ENCODE results near the gene NHERF2.

NHERF2 gene

DNA sequence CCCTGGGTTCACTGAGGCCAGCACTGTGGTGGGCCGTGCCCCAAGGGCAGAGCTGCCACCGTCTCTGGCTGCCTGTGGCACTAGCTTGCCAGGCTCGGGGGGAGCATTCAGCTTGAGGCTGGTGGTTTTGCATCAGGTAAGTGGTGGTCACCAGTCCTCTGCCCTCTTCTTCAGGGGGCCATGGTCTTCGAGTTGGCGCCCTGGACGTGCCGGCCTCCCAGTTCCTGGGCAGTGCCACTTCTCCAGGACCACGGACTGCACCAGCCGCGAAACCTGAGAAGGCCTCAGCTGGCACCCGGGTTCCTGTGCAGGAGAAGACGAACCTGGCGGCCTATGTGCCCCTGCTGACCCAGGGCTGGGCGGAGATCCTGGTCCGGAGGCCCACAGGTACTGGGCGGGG is 53.3 kb downstream of the NHERF2 start:
- DNase-seq (ENCODE audit: low read depth in 2 of 3, low spot score in 1 of 3), result no peak

DNA sequence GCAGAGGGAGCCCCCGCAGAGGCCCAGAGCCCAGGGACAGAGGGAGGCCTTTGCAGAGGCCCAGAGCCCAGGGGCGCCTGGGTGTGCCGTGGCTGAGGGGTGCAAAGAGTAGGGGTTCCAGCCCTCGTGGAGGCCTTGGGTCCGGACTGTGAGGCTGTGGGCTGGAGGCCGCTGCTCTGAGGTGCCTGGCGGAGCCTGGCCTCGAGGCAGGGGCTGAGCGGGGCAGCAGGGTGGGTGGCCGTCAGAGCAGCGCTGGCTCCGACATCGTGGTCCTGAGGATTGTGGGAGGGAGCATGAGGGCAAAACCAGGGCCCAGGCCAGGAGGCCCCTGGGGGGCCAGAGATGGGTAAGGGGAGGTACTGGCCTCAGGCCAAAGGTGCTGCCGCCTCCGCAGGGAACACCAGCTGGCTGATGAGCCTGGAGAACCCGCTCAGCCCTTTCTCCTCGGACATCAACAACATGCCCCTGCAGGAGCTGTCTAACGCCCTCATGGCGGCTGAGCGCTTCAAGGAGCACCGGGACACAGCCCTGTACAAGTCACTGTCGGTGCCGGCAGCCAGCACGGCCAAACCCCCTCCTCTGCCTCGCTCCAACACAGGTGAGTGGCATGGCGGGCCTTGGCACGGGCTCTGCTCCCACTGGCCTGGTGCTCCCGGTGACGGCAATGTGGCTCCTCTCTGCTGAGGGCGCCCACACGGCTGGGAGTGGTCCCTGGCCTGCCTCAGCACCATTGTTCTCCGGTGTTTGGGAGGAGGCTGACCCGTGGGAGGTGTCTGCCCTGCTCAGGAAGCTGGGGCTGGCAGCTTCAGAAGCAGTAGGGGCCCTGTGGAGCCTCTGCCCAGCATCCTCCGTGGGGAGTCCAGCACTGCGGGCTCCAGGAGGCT is 54.7 kb downstream of the NHERF2 start:
- DNase-seq (ENCODE audit: low read depth in 2 of 3, low spot score in 1 of 3), result no peak

DNA sequence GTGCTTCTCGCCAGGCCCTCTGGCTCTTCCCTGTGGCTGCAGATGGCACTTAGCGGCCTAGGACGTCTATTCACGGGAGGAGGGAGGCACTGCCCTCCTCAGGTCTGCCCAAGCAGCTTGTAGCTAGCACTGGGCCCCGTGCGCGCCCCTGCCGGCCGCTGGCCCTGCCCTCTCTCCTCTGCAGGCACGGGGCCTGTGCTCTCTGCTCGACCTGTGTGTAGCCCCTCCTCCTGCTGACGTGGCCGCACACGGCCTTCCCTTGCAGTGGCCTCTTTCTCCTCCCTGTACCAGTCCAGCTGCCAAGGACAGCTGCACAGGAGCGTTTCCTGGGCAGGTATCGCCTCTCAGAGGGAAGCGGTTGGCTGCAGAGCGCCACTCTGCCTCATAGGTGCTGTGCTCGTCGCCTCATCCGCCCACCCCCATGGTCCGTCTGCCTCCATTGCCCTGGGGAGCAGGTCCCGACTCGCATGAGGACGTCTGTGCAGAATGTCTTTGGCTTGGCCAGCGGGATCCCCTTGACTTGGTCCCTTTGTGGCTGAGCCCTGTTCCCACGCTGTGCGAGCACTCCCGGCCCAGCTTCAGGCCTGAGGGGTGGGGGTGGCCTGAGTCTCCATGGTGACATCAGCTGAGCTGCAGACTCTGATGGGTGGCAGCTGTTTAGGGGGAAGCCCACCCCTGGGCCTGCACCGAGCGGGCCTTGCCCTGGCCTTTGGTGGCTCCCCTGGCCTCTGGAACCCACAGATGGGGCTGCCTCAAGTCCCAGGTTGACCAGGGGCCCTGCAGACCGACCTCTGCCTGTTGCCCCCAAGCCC is 55.7 kb downstream of the NHERF2 start:
- no peak for DNase-seq (ENCODE audit: low read depth in 2 of 3, low spot score in 1 of 3)

DNA sequence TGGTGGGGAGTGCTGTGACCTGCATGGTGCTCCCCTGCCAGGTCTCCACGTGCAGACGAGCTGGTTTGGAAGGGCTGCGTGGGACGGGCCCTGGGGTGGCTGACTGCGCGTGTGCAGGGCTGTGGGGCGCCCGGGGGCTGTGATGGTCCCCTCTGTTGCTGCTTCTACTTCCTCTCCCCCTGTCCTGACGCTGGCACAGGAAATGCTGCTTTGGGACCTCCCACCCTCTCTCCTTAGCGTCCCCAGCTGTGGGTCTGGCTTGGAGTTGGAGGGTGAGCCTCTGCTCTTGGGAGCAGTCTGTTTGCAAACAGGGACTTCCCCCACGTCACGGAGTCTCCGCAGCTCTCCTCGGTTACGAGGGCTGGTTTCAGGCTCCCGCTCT is 56.3 kb downstream of the NHERF2 start:
- no peak for DNase-seq (ENCODE audit: low read depth in 2 of 3, low spot score in 1 of 3)

DNA sequence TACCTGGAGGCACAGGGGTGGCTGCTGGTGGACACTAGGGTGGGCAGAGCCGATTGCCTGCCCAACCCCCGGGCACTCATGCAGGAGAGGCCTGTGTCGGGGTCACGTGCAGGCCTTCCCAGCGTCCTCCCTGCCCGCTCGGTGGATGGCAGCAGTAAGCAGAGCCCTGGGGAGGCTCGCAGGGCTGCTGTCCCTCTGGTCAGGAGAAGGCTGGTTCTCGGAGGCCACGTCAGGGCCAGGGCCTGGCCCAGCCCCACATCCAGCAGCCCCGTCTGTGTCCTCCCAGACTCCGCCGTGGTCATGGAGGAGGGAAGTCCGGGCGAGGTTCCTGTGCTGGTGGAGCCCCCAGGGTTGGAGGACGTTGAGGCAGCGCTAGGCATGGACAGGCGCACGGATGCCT is 56.7 kb downstream of the NHERF2 start:
- no peak for DNase-seq (ENCODE audit: low read depth in 2 of 3, low spot score in 1 of 3)

DNA sequence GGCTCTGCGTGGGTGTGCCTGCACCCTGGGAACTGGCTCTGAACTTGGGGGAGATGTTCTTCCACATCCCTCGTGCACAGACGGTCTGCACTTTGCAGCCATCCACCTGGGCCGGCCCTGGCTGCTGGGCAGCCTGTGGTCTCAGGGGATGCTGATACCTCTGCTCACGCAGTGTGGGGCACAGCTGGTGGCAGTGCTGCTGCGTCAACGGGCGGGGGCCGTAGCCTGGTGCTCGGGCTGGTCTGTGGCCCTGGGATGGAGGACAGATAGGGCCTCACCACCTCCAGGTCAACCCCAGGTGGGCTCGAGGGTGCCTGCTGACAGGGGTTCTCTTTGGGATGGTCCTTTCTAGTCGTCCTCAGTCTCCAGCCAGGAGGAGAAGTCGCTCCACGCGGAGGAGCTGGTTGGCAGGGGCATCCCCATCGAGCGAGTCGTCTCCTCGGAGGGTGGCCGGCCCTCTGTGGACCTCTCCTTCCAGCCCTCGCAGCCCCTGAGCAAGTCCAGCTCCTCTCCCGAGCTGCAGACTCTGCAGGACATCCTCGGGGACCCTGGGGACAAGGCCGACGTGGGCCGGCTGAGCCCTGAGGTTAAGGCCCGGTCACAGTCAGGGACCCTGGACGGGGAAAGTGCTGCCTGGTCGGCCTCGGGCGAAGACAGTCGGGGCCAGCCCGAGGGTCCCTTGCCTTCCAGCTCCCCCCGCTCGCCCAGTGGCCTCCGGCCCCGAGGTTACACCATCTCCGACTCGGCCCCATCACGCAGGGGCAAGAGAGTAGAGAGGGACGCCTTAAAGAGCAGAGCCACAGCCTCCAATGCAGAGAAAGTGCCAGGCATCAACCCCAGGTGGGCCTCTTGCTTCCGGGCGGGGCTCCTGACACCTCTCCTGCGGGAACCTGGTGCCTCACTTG is 57.4 kb downstream of the NHERF2 start:
- no peak for DNase-seq (ENCODE audit: low read depth in 2 of 3, low spot score in 1 of 3)

DNA sequence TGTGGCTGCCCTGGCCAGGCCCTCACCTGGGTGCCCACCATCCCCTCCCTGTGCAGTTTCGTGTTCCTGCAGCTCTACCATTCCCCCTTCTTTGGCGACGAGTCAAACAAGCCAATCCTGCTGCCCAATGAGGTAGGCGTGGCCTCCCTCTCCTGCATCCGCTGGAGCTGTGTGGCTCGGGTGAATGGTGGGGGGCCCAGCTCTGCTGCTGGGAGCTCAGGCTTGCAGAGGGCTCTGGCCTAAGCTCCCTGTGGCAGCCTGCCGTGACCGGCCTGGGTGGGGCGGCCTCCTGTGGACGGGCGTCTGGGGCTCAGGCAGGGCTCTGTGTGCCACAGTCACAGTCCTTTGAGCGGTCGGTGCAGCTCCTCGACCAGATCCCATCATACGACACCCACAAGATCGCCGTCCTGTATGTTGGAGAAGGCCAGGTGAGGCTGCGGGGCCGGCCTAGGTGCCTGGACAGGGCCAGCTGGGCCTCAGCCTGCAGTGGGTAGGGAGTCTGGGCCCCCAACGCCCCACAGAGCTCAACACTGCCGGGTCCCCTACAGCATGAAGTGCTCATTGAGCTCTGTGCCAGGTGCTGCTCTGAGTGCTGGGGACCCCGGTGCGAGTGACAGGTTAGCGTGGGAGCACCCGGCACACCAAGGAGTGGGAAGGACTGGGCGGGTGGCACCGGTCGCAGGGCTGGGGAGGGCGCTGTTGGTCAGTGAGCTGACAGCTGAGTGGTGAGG is 58.4 kb downstream of the NHERF2 start:
- DNase-seq (ENCODE audit: low read depth in 2 of 3, low spot score in 1 of 3), result no peak

DNA sequence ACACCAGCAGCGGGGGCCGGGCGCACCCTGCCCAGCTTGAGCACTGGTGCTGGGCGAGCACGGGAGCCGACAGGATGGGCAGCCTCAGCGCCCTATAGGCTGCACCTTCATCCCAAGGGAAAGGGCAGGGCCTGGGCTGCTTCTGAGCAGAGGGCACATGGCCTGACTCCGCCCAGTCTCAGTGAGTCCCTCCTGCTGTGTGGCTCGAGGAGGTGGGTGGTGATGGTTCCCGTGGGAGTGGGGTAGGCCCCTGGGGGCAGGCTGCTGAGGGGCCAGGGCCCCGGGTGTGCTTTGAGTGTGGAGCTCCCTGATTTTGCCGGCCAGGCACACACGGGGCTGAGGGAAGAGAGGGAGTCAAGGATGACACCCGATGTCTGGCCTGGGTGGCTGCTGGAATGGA is 59.0 kb downstream of the NHERF2 start:
- DNase-seq (ENCODE audit: low read depth in 2 of 3, low spot score in 1 of 3), result no peak

DNA sequence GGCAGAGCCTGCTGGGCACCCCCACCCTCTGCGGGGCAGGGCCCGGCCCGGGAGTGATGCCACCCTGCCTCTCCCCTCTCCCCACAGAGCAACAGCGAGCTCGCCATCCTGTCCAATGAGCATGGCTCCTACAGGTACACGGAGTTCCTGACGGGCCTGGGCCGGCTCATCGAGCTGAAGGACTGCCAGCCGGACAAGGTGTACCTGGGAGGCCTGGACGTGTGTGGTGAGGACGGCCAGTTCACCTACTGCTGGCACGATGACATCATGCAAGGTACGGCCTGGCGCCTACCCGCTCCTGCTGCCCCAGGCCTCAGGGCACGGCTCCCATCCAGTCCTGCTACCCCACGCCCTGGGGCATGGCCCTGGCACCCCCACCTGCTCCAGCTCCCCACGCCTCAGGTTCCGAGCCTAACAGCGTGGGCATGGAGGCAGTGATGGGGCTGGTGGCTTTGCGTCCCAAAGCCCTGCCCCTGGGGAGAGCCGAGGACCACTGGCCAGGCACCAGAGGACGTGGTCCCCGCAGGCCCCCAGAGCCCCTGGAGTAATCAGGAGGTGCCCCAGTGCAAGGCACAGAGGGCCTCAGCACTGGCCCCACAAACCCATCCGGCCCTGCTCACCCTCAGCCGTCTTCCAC is 59.5 kb downstream of the NHERF2 start:
- no peak for DNase-seq (ENCODE audit: low read depth in 2 of 3, low spot score in 1 of 3)

DNA sequence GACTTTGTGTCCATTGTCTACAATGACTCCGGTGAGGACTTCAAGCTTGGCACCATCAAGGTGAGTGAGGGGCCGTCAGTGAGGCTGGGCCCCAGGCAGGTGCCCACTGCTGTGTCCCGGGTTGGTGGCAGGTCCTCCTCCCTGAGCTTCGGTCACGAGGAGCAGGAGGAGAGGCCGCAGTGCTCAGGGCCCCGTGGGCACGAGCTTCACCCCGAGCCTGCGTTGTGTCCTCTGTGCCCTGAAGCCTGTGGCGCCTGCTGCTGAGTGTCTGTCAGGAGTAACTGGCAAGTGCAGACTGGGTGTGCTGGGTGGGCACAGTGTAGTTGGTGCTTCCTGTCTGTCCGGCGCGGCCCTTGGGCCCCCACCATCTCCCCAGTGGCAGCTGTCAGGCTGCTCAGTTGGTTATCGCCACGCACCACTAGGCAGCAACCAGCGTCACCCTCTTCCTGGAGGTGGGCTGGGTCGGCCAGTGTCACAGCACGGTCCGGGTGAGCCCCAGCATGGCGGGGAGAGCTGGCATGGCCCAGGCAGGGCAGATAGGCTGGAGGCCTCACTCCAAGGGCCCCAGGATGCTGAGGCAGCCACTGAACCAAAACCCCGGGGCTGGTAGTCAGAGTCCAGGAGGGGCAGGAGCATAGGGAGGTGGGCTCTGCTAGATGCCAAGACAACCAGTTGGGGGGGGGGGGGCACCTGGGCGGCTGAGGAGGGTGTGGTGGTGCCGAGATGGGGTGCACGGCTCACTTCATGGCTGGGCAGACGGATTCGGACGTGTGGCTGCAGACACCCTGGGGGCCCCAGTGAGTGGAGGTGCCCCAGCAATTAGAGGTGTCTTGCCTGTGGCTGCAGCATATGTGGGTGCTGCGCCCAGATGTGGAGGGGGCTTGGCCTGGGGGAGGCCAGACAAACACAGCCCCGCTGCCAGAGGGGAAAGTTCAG is 60.4 kb downstream of the NHERF2 start:
- DNase-seq (ENCODE audit: low read depth in 2 of 3, low spot score in 1 of 3), result no peak

DNA sequence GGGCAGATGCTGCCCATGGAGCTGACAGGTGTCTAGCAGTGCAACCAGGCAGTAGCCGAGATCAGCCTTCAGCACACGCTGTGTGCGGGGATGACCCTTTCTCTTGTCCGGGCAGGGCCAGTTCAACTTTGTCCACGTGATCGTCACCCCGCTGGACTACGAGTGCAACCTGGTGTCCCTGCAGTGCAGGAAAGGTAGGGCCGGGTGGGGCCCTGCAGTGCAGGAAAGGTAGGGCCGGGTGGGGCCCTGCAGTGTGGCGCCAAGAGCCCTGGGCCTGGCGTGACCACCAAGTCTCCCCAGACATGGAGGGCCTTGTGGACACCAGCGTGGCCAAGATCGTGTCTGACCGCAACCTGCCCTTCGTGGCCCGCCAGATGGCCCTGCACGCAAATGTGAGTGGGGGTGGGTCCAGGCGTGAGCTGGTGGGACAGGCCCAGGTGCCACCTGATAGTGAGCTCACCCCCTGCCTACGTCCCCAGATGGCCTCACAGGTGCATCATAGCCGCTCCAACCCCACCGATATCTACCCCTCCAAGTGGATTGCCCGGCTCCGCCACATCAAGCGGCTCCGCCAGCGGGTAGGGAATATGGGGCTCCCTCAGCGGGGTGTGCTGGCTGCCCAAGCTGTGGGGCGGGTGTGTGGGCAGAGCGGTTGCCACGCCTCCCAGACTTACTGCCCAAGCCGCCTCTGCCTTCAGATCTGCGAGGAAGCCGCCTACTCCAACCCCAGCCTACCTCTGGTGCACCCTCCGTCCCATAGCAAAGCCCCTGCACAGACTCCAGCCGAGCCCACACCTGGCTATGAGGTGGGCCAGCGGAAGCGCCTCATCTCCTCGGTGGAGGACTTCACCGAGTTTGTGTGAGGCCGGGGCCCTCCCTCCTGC is 61.3 kb downstream of the NHERF2 start:
- no peak for DNase-seq (ENCODE audit: low read depth in 2 of 3, low spot score in 1 of 3)

Measured in stimulated activated CD4-positive, alpha-beta T cell treated with anti-CD3 and anti-CD28 coated beads, Interleukin-12 subunit alpha, Interleukin-12 subunit beta, amount 100 ng/mL, for 48 hours (primary cell).